HG03457 (cell line): Measurements from ENCODE around the gene RPN1.
"Not testable (repeated sequence)": the region's sequence is repeated elsewhere in the genome, so short reads cannot be mapped to it uniquely, and the experiment has no call there.

Experiments used
- ATAC-seq: cut with Tn5 transposase; IDR thresholded peaks from one replicate; pipeline ENCODE4 v1.9.1; 2021; ENCODE audit warnings: moderate number of reproducible peaks; ENCODE audit not compliant: unreplicated experiment

The RPN1 gene

GRCh38 chr3:128650096-128651050, at the start of gene RPN1:
RPN1 (minus strand) TSS chr3:128650818; CDS start chr3:128650800, 18 bp downstream.
- peak; percentile 82 for ATAC-seq

GRCh38 chr3:128698211-128699047, 47.8 kb upstream of the RPN1 start:
- no peak for ATAC-seq

GRCh38 chr3:128697341-128697740, 46.7 kb upstream of the RPN1 start:
- no peak for ATAC-seq

DNA sequence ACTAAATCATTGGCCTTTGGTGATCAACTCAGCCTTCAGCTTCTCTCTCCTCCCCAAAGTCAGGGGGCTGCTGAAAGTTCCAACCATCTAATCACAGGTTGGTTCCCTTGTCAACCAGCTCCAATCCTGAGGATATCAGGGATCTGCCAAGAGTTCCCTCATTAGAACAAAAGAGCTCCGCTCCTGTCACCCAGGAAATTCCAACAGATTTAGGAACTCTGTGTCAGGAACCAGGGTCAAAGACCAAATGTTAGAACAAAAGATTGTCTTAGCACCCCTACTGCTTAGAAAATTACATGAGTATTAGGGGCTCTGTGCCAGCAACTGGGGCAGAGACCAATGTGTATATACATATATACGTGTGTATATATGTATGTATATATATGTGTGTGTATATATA, 43.1 kb upstream of the RPN1 start:
- no peak for ATAC-seq

- ATAC-seq = no peak
Measured at GRCh38 chr3:128689060-128689459, 38.4 kb upstream of the RPN1 start.

GRCh38 chr3:128686465-128686864, 35.8 kb upstream of the RPN1 start:
- no peak for ATAC-seq

DNA sequence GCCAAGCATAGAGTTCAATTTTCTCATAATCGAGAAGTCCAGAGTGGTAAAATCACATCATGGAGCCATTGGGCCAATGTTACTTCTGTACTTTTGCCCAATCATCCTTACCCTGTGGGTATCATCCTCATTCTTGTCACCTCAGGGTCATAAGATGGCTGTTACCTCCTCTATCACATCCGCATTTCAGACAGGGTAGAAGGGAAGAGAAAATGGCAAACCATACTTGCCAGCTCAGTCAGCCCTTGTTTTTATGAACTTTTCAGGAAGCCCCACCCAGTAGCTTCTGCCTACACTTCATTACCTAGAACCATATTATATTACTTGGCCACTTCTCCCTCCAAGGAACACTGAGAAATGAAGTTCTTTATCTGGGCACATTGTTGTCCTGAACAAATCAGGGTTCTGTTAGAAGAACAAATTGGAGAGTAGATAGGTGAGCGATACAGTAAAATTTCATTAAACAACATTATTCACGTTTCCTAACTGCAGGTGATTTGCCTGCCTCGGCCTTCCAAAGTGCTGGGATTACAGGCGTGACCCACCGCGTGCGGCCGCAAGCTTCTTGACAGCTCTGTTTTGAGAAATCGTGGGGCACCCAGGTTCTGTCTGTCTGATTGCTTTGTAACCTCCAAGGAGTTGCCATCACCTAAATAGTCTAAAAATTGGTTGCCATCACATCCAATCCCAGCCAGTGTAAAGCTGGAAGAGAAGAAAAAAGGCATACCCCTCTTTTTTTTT, 34.5 kb upstream of the RPN1 start:
- ATAC-seq = no peak

DNA sequence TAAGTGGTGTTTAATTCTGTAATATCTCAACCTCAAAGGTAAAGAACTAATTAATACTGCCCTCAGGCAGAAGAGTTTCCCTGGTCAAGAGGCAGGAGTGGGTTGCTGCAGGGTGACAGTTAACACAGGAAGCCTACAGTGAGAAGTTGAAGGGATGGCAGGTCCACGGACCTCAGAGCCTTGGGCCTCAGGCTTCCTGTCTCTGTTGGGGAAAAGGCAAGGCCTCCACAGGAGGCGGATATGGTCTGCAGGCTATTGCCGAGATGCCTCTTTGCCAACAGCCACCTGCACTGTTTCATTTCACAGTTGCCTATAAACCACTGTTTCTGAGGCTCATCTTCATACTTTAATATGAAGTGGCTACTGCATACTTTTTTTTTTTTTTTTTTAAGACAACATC, 33.3 kb upstream of the RPN1 start:
- ATAC-seq = no peak

DNA sequence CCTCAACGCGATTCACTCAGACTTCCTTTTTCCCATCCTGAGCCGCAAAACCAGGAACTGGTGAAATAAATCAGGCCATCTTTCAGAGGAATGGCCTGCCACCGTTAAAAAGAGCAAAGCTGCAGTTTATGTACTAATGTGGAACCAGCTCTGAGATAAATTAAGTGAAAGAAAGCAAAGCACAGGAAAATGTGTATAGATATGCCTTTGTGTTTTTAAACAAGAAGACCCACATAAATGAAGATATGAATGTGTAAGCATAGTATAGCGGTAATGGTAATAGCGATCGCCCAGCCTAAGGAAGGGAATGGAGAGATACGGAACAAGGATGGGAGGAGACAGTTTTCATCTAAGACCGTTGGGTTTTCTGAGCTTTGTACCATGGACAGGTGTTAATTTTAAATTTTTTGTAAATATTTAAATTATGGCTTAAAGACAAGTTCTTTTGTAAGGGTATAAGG, 30.8 kb upstream of the RPN1 start:
- no peak for ATAC-seq

DNA sequence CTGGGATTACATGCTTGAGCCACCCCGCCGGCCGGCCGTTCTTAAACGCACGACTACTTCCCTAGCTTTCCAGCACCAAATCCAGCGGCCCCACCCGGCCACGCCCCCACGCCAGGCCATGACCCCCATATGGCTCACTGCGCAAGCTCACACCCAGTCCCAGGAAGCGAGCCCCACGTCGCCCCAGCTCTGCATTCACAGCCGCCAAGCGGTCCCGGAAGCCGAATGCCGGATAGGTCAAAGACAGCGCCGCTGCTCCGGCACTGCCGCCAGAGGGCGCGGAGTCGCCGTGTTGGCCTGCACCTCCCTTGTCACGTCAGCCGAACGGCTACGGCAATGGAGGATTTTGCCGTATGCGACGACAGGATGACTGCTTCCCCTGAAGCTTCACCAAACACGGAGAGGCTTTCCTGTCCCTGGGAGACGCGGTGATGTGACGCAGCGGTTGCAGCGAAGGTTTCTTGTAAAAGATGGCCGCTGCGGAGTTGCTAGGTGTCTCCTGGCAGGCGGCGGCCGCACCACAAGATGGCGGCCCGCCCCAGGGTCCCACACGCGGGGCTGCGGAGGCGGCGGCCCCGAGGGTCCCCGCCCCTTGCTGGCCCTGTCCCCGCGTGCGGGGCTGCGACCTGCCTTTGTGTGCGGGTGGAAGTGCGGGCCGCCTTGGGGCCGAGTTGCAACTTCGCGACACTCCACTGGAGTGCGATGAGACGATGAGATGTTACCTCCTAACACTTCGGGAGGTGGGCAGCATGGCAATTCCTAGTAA, 30.2 kb upstream of the RPN1 start:
- ATAC-seq = peak; percentile 90

GRCh38 chr3:128679338-128679737, 28.7 kb upstream of the RPN1 start:
- no peak for ATAC-seq

DNA sequence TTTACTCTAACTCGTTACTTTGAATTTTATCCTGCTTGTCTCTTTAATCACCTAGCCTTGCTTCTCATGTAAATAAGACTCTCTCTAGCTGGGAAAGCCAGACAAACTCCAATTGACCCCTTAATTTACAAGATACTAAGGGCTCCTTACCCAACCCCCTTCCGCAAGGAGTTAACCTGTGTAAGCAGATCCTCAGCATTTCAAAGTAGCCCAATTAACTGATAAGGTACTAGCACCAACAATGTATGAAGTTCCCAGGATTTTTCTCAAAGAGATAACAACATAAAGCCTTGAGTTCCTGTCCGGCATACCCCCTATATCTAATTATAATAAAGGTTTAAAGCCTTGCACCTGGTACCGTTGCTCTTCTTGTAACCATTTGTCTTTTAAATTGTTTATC, 25.2 kb upstream of the RPN1 start:
- ATAC-seq = not testable (repeated sequence)

DNA sequence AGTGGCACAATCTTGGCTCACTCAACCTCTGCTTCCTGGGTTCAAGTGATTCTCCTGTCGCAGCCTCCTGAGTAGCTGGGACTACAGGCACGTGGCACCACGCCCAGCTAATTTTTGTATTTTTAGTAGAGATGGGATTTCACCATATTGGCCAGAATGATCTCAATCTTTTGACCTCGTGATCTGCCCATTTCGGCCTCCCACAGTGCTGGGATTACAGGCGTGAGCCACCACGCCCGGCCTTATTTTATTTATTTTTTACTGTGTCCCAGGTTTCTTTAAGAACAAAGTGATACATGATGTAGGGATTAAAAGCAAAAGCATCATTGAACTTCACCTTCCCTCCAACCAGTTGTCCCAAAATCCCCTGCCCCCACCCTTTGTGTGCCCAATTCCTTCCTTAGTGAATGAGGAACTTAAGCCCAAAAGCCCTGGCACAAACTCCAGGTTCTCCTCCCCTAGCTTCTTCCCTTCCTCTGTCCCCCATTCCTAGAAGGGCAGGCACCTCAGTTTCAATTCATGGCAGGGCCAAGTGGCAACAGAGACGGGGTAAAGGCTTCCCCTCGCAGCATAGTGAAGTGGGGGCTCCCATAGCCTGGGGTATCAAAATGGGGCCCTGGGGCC, 23.7 kb upstream of the RPN1 start:
- no peak for ATAC-seq

DNA sequence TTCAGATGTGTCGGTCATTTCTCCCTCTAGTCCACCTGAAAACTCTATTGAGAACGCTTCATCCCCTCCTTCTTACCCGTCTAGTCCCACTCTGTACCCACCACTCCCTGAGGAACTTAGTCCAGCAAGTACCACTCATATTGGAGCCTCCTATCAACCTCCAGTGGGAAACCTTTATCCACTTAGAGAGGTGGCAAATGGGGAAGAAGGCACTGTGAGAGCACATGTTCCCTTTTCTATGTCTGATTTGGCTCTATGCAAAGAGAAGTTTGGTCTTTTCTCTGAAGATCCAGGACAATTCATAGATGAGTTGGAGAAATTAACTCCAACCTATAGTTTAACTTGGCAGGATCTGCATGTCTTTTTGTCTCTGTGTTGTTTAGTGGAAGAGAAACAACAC, 17.0 kb upstream of the RPN1 start:
- ATAC-seq = no peak

- no peak for ATAC-seq
Measured at GRCh38 chr3:128665362-128666021, 14.9 kb upstream of the RPN1 start.

DNA sequence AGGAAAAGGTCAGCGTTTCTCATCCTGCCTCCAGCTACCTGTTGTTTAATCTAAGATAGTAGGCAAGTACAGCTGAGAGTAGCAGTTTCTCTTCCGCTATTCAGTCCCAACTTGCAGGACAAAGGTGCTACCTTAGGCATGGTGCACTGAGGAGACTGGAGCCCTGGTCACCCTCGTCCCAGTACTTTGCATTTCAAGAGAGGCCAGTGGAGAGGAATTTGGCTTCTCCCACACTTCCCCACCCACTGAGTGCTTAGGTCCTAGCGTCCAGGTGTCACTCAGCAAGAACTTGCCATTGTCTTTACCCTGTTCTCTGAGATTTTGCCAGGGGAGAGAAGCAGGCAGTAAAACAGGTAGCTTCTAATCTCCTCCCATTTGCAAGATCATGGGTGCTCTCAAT, 12.5 kb upstream of the RPN1 start:
- no peak for ATAC-seq

DNA sequence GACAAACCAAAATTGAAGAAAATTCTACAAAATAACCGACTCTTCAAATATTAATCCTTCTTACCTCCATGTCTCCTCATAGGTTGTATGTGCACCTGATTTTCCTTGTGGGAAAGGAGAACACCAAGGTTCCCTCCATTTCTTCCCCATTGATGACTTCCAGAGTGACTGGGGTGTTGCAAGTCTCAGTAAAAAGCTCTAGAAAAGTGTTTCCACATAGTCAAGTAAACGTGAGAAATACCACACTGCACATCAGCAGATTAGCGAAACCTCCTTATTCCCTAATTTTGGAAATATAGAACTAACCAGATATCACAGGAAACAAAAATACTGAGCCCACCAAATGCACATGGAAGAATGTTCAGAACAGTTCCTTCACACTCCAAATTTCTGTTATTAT, 4.9 kb upstream of the RPN1 start:
- ATAC-seq = no peak

DNA sequence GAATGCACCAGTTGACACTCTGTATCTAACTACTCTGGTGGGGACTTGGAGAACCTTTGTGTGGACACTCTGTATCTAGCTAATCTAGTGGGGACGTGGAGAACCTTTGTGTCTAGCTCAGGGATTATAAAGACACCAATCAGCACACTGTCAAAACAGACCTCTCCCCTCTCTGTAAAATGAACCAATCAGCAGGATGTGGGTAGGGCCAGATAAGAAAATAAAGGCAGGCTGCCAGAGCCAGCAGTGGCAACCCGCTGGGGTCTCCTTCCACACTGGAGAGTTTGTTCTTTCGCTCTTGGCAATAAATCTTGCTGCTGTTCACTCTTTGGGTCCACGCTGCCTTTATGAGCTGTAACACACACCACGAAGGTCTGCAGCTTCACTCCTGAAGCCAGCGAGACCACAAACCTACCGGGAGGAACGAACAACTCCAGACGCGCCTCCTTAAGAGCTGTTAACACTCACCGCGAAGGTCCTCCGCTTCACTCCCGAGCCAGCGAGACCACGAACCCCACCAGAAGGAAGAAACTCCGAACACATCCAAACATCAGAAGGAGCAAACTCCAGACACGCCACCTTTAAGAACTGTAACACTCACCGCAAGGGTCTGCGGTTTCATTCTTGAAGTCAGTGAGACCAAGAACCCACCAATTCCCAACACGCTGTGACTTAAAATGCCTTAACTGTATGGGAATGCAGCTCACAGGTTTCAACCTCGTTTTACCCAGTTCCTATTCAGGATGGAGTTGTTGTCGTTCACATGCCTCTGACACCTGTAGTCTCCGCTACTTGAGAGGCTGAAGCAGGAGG, 3.6 kb upstream of the RPN1 start:
- not testable (repeated sequence) for ATAC-seq
